Breast epithelium (tissue), 3 donors: Measurements from ENCODE around the gene TOLLIP.

Experiments used
- CTCF ChIP-seq, 3 donors: fragments of 450-650 bp; IDR thresholded peaks; one replicate each; pipeline ENCODE4 v1.5.1; 2016 to 2017; ENCODE audit warnings: antibody characterized with exemption in 3 of 3, mild to moderate bottlenecking in 3 of 3, moderate library complexity in 3 of 3
- POLR2AphosphoS5 ChIP-seq, 3 donors: sonication (generic); formaldehyde crosslinking; IDR thresholded peaks; one replicate each; pipeline ENCODE4 v1.6.1; 2017; ENCODE audit warnings: antibody characterized with exemption in 3 of 3

GRCh38 chr11:1341928-1342524 is 32.6 kb upstream of the TOLLIP start:
- TF ChIP-seq CTCF (IDR thresholded peaks at IDR 0.05) (no peak), POLR2AphosphoS5 (IDR thresholded peaks at IDR 0.05) (no peak)
